Measurements from ENCODE around the gene SLC37A1.
"Not testable (repeated sequence)": the region's sequence is repeated elsewhere in the genome, so short reads cannot be mapped to it uniquely, and the experiment has no call there.

Gene SLC37A1

DNA sequence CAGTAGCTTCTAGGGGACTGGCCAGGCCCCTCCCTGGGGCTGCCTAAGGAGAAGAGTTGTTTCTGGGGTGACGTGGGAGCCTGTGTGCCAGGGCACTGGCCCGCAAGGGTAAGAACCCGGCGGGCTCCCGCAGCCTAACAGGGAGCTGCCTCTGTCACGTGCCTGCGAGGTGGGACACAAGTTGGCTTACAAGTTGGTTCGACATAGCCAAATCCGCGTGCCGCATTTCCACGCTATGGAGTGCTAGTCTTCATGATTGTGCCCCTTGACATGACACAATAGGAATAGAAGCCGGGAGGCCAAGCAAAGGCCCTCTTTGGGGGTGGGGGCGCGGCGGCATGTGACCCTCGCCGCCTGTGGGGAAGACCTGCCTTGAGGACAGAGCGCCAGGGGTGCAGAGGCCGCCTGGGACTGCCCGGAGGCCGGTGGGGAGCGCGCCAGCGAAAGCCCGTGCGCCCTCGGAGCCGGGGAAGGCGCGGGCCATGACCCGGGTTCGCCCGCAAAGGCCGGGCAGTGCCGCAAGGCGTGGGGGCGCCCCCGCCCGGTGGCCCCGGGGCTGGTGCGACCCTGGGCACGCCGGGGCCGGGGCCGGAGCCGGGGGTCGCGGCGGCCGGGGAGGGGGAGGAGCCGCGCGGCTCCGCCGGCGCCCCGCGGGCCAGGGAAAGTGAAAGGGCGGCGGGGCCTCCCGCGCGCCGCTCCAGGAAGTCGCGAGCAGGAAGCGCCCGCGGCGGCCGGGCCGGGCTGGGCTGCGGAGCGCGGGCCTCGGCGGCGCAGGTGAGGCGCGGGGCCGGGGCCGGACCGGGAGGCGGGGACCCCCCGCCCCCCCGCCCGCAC is at the start of gene SLC37A1:
Gene SLC37A1, plus strand, starts transcription at position 702 of the 834 bp plus-strand sequence. CDS start 4,603 bp downstream, outside the sequence.
- no peak for FAIRE-seq
- DNase-seq (ENCODE audit: insufficient read length, low spot score): no peak

DNA sequence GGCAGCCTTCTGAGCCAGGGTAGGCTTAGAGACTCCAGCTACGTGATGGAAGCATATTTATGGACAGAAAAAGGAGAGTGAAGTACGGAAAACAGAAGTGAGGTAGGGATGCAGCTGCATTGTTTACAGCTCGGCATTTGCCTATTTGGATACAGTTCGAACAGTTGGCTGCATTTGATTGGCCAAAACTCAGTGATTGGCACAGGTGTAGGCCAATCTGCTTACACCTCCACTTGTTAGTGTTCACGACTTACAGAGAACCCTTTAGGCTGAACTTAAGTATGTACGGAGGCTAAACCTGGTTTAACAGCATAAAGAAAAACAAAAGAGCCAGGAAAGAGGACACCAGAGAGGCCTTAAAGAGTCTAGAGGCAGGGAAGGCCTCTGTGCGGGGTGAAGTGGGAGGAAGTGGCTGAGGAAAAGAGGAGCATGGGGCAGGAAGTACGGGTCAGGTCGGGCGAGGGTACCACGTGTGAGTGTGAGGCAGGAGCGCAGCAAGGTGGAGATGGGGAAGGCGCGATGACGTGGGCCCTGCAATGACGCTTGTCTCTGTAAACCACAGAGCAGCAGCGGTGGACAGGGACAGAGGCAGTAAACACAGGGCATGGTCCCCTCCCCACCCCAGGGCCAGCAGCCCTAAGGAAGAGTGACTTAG is 49.7 kb upstream of the SLC37A1 start:
- no peak for DNase-seq (ENCODE audit: insufficient read length, low spot score)
- no peak for FAIRE-seq

DNA sequence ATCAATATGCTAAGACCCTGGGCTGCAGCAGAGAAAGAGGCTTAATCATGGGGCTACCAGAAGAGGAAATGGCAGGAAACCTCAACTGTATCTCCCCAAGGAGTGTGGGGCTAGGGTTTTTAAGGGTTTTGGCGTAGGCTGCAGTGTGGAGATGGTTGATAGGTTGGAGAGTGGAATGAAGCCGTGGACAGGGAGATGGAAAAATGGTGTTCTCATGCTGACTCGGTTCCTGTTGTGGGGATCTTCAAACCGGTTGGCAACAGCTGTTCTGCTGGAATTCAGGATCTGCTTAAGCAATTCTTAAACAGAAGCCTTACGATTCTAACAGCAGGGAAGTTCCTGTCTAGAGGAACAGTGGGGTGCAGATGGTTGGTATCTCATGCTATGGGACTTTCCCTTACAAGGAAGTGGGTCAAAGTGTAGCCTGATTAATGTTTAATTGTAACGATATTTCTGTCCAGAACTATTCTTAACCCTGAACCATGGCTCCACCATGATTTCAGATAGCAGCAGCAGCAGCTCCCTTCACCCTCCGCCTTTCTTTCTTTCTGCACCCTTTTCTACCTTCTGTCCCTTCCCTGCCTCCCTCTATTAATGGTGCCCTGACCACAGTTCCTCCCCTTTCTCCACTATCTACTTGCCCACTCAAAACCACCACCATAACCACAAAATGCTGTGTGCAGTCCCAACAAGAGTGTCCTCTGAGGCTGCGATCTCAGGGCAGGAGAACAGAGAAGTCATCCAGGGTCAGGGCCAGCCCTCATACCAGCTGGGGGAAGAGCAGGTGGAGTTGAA is 48.4 kb upstream of the SLC37A1 start:
- FAIRE-seq (no peak), DNase-seq (ENCODE audit: insufficient read length, low spot score) (no peak)

DNA sequence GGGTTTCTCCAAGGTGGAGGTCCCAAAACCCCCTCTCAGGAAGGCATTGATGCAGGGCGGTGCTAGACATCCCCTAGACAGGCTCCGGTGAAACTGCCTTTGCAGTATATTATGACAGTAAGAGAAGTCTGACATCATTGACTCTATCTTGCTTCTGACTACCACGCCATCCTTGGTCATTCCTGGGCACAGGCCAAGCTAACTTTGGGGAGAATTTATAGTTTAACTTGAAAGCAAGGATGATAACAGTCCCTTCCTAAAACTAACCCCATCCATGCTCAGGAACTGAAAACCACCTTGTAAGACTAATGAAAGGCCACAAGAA is 47.9 kb upstream of the SLC37A1 start:
- no peak for DNase-seq (ENCODE audit: insufficient read length, low spot score)
- FAIRE-seq: no peak

DNA sequence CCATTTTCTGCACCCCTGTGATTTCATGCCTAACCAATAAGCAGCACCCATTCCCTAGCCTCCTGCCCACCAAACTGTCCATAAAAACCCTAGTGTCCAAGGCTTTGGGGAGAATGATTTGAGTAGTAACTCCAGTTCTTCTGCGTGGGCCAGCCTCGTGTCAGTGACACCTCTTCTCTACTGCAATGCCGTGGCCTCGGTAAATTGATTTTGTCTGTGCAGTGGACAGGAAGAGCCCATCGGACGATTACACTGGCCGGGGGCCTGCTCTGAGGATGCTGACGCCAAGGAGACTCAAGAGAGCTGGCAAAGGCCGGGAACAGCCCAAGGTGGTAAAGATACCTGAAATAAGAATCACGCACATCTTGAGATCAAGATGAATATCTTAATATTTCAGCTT is 47.0 kb upstream of the SLC37A1 start:
- no peak for FAIRE-seq
- no peak for DNase-seq (ENCODE audit: insufficient read length, low spot score)

DNA sequence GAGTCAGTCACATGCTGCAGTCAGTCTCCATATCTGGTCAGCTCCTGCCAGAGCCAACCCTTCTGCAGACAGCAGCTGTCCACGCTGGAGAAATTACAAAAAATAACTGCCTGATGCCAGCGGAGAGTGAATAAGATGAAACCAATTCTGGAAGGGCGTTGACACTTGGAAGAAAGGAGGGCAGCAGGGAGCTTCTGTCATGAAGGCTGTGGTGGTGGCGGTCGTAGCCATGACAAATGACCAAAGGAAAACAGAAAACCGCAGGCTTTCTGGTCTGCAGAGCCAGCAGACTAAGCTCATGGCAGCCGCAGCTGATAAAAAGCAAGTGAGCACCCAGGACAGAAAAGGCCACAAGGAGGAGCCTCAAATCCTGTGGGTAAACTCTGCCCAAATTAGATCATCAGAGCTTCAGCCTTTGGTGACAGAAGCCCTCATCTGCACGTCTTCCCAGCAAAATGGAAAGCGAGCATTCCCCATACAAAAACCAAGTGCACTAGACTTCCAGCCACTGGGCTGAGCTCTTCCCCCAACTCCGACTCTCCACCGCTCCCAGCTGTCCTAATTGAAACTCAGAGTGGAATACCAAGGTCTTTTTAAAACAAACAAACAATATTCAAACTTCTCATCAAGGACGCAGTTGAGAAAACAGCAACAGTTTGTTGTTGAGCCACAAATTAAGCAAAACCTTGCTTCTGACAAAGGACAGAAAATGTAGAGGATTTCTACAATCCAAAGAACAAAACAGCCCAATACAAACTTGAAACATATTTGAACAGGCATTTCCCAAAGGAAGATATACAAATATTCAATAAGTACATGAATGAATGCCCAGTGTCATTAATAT is 46.3 kb upstream of the SLC37A1 start:
- no peak for FAIRE-seq
- peak; percentile 29 for DNase-seq (ENCODE audit: insufficient read length, low spot score)

DNA sequence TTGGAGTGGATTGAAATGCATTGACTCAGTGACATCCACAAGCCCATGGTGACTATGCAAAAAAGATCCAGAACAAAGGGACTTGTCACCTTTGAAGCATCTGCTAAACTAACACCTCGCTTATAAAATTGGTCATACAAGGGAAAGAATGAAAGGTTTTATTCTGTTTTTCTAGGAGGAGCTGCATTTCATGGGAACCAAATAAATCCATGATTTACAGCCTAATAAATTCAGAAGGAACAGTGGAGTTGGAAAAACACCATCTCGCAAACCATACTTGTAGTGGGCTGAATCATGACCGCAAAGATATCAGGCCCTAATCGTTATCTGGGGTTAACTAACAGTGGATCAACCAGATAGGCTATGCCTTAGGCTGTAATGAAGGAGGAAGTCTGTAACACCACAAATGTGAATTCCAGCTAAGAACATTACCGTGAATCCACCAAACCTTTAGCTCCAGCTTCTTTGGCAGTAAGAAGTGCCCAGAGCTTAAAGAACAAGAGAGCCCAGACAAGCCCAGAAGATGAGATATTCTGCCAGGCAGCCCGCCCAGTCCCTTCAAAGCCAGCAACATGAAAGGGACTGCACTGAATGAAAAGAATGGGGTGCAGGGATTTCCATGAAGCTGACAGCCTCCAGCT is 45.0 kb upstream of the SLC37A1 start:
- DNase-seq (ENCODE audit: insufficient read length, low spot score) (no peak), FAIRE-seq (no peak)

DNA sequence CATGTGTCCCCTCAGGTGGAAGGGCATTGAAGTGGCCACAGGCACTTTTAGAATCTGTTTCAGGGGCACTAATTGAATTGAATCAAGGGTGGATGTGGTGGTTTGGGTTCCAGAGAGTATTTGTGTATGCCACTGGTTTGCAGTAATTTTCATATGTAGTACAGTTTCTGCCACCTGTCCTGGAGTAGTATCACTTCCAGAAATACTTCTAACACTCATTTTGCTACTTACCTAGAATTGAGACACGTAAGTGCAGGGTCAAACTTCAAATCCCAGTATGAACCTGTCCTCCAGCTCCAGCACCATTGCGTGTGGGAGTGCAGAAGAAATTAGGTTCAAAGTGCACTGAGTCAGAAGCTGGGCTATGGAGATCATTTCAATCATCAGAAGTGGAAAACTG is 44.4 kb upstream of the SLC37A1 start:
- DNase-seq (ENCODE audit: insufficient read length, low spot score) (no peak), FAIRE-seq (no peak)

DNA sequence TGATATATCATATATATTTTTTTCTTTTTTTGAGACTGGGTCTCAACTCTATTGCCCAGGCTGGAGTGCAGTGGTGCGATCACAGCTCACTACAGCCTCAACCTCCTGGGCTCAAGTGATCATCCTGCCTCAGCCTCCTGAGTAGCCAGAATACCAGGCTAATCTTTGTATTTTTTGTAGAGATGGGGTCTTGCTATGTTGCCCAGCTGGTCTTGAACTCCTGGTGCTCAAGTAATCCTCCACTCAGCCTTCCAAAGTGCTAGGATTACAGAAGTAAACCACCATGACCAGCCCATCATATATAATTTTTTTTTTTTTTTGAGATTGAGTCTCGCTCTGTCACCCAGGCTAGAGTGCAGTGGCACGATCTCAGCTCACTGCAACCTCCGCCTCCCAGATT is 43.9 kb upstream of the SLC37A1 start:
- not testable (repeated sequence) for DNase-seq (ENCODE audit: insufficient read length, low spot score); FAIRE-seq

DNA sequence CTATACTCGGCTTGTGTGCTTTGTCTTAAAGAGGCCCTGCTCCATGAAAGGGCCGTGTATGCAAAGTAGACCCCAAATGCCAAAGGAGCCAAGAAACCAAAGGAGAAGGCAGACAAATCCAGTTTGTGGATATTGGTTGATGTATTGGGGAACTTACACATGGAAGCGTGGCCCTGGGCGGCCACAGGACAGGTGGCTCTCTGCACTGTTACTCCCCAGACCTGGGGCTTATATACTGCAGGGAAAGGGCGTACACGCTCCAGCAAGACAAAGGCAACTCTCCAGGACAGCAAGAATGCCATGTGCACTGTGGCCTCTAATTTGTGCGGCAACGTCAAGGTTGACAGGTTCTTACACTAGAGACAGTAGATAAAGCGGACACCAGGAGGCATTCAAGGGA is 42.4 kb upstream of the SLC37A1 start:
- DNase-seq (ENCODE audit: insufficient read length, low spot score): no peak
- no peak for FAIRE-seq

DNA sequence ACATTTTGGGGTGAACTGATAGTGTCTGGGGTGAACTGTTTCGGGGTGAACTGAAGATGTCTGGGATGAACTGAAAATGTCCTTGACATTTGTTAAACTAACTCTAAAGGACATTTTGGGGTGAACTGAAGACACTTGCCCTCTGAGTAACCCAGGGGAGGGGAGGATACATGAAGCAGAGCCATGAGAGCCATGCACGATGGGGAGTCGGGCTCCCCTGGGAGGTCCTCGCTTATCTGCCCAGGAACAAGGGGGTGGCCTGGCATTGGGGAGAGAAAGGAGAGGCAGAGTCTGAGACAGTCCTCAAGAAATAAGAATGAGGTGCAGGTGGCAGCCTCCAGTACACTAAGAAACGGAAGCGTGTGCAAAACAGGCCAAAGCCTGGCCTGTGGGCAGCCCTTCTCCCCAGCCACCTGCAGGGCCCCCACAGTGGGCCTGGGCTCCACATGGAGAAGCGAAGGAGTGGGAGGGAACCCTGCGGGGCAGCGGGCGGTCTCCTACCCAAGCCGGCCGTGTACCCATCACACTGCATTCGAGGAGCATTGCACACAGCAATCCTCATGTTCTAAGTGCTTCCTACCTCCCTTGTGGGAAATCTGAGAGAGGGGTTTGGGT is 41.8 kb upstream of the SLC37A1 start:
- no peak for DNase-seq (ENCODE audit: insufficient read length, low spot score)
- no peak for FAIRE-seq

DNA sequence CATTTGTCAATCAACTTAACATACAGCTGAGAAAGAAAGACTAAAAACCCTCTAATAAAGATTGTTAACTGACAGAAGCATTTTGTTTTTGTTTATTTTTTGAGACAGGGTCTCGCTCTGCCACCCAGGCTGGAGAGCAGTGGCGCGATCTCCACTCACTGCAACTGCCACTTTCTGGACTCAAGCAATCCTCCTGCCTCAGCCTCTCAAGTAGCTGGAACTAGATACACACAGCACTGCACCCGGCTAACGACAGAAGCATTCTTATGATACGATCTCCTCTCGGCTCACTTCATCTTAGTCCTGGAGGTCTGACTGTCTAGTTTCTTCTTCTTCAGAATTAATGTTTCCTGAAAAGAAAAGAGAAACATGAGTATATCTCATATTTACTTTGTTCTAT is 41.1 kb upstream of the SLC37A1 start:
- DNase-seq (ENCODE audit: insufficient read length, low spot score) (no peak), FAIRE-seq (no peak)

GRCh38 chr21:42473498-42474042 is 40.1 kb upstream of the SLC37A1 start:
- DNase-seq (ENCODE audit: insufficient read length, low spot score) (no peak), FAIRE-seq (no peak)

DNA sequence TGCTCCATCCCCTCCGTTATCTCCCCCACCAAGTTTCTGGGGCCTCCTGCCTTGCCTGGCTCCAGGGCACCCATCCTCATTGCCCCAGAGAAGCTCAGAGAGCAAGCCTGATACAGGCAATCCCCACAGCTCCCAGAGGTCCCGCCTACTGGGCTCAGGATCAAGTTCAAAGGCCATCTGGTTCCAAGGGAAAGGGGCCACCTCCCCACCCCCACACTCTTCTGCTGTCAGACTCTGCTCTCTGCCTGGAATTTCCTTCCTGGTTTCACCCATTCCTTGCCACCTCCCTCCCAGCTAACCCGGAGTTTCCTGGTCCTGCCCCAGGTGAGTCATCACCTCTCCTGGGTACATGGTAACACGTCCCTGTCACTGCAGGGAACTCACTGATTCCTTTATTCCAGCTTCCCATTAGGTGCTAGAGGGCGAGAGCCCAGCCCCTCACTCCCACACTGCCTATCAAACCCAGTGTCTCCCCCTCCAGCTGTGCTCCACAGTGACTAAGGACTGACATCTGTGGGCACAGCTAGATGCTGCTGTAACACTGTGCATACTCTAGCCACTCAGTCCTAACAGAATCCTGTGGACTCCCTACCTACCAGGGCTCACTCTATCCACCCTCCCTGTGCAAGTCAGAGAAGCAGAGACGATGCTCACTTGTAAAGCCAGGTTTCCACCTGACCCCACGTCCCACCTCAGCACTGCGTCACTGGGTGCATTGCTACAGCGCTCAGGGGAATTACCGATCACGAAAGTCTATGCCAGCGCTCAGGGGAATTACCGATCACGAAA is 39.4 kb upstream of the SLC37A1 start:
- FAIRE-seq (peak; percentile 74), DNase-seq (ENCODE audit: insufficient read length, low spot score) (peak; percentile 65)

GRCh38 chr21:42475036-42475435 is 38.6 kb upstream of the SLC37A1 start:
- FAIRE-seq: no peak

DNA sequence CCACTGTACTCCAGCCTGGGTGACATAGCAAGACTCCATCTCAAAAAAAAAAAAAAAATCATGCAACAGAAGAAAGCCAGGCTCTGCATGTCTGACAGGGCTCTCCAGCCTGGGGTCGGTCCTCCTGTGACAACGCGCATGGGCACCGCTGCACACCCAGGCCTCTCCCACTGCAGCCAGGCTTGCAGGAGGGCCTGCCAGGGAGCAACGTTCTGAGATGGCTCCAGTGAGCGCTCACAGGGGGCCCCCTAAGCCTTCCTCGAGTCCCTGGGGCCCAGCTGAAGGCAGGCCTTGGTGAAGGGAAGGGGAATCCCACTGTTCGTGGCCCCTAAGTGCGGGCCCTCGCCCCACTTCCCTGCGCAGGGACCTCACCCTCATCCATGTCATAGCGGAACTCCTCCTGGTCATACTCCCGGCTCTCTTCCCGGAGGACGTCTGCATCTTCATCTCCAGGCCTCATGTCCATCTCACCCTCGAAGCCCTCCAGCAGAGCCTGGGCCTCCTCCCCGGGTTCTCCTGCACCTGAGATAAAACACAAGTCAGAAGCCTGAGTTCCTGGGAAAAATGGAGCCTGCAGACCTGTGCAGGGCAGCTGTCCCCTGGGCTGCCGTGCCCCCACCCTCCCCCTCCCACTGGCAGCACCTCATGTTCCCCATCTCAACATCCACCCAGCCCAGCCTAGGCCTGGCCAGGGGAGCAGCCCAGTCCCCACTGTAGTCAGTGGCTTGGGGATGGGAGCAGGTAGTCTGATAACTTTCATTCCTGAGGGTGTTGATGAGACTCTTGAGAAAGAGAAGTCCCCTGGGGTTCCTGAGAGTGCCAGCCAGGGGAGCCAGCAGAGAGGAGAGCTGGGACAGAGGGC is 37.9 kb upstream of the SLC37A1 start:
- DNase-seq (ENCODE audit: insufficient read length, low spot score) (no peak), FAIRE-seq (no peak)

More at GRCh38 chr21:42475036-42475435, 38.6 kb upstream of the SLC37A1 start:
- no peak for DNase-seq (ENCODE audit: insufficient read length, low spot score)

Data from HTR-8/SVneo (cell line).